ENCODE measurements around the gene MRPS23.
"Not testable (repeated sequence)": the region's sequence is repeated elsewhere in the genome, so short reads cannot be mapped to it uniquely, and the experiment has no call there.

MRPS23 gene

DNA sequence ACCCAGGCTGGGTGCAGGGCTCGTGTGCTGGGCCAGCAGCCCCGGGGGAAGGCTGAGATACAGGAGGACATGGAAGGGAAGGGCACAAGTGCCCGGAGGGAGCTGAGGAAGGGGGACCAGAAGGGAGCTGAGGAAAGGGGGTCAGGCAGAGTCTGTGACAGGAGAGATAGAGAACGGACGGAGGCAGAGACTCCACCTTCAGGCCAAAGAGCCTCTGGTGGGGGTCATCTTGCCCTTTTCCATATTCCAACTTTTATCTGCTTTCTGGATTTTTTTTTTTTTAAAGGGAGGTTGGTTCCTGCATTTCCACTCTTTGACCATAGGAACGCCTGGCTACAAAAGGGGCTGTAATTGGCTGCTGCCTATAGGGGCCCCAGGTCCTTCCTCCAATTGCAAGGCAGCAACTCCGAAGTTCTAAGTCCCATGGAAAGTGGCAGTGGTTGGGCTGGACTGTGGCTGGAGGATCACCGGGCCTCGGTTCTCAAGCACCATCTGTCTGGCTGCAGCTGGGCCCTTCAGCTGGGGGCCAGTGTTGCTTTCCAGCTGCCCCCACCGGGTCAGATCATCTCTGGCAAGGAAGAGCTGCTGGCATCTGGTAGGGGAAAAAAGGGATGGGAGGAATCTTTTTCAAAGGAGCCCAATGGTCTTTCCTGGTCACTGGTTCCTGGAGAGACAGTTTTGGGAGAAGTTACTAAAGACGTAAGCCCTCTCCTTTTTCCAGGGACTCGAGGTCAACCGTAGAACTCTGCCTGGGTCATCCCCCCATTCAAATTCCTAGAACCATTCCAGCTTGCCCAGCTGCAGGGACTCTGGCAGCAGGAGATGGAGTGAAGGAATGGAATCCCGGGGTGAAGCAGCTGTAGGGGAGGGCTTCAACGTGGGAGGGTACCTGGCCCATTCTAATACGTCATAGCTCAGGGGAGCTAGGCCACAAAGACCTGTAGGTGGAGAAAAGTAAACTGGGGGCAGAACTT is 13.1 kb upstream of the MRPS23 start:
- peak; percentile 29 for DNase-seq (ENCODE audit: low spot score)

- DNase-seq (ENCODE audit: low spot score), result peak; percentile 45
Measured at GRCh38 chr17:57861790-57862693, 12.2 kb upstream of the MRPS23 start.

- peak; percentile 59 for DNase-seq (ENCODE audit: low spot score)
Measured at GRCh38 chr17:57861000-57861789, 11.4 kb upstream of the MRPS23 start.

DNA sequence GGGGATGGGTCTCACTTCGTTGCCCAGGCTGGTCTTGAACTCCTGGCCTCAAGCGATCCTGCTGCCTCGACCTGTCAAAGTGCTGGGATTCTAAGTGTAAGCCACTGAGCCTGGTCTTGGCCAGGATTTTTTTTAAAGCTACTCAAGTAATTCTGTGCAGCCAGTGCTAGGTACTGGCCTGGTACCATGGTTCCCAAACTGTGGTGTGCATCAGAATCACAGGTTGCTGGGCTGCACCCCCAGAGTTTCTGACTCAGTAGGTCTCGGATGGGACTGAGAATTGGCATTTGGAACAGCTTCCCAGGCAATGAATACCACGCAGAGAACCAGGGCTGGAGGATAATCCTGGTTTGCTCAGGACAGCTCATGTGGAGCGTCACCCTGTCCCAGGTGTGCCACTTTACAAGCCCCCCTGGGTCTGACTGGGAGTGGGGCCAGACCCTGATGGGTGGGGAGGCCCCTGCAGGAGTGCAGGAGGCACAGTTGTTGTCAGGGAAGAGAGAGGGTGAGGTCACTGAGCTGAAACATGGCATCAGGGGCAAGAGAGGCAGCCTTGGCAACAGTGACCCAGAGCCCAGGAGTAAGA is 10.7 kb upstream of the MRPS23 start:
- peak; percentile 52 for DNase-seq (ENCODE audit: low spot score)

GRCh38 chr17:57859601-57860413 is 10.0 kb upstream of the MRPS23 start:
- DNase-seq (ENCODE audit: low spot score), result no peak

DNA sequence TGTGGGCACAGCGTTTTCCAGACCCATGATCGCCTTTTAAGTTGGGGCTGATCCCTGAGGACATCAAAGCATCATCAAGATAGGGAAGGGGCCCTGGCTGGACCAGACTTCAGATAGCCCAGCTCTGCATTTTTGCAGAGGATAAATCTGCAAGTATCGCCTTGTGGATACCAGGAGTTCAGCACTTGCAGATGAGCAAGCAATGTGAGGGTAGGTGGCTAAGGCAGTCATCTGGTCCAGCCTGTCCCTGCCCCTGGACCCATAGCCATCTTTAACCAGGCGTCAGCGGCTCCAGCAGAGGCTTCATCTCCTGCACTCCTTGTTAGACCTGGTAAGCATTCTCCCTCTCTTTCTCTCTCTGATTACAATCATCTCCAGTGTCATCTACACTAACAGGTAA is 9.0 kb upstream of the MRPS23 start:
- DNase-seq (ENCODE audit: low spot score), result peak; percentile 28

- no peak for DNase-seq (ENCODE audit: low spot score)
Measured at GRCh38 chr17:57856792-57857620, 7.2 kb upstream of the MRPS23 start.

DNA sequence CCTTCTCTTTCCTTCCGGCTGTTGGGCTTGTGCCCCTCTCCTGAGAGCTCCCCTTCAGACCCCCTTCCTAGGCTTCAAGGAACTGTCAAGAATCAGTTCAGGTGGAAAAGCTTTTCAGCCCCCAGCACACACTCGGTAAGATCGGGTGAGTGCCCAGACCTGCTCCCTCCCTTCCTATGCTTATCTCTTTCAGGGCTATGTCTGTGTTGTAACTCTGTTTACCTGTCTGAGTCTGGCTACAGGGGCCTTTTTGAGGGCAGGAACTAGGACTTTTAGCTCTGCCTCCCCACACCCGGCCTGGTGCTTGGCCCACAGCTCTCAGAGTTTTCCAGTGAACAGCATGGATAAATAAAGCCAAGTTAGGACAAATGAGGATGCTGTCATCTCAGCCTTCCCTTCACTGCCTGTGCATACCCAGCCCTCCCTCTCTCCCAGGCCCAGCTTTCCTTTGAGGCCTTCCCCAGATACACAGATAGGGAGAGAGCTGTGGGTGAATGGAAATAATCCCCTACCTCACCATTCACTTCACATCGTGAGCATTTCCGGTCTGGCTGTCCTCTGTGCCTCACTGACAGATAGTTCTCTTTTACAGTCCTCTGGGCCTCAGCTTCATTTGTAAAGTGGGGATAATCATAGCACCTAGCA is 5.7 kb upstream of the MRPS23 start:
- no peak for DNase-seq (ENCODE audit: low spot score)

- DNase-seq (ENCODE audit: low spot score), result no peak
Measured at GRCh38 chr17:57853695-57854094, 3.9 kb upstream of the MRPS23 start.

DNA sequence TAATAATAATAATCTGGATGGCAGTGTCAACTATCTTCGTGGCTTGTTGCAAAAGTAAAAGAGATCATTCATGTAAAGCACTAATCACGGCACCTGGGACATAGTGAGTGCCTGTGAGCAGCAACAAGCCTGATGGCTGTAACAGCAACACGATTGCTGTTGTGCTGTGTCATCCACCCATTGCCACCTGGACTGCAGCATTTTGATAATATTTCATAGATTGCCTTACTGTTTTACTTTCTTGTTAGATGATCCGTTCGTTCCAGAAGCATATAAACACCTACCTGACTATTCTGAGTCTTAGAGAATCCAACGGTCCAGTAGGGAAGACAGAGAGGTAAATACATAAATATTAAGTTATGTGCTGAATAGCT is 3.1 kb upstream of the MRPS23 start:
- DNase-seq (ENCODE audit: low spot score), result no peak

GRCh38 chr17:57852092-57852954 is 2.5 kb upstream of the MRPS23 start:
- no peak for DNase-seq (ENCODE audit: low spot score)

- DNase-seq (ENCODE audit: low spot score), result no peak
Measured at GRCh38 chr17:57849163-57849873, 526 bp downstream of the MRPS23 start.

- DNase-seq (ENCODE audit: low spot score), result not testable (repeated sequence)
Measured at GRCh38 chr17:57846056-57846945, 3.5 kb downstream of the MRPS23 start.

DNA sequence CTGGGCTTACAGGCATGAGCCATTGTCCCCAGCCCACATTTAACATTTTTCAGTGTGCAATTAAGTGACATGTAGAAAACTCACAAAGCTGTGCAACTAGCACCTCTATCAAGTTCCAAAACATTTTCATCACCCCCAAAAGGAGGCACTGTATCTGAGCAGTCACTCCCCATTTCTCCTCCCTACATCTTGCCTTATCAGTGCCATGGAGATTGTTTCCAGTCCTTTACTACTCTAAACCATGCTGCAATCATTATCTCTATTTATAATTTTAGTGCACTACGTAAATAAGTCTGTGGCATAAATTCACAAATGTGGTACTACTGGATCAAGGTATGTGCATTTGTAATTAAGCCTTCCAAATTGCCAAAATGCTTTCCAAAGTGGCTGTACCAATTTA is 7.6 kb downstream of the MRPS23 start:
- DNase-seq (ENCODE audit: low spot score), result no peak

DNA sequence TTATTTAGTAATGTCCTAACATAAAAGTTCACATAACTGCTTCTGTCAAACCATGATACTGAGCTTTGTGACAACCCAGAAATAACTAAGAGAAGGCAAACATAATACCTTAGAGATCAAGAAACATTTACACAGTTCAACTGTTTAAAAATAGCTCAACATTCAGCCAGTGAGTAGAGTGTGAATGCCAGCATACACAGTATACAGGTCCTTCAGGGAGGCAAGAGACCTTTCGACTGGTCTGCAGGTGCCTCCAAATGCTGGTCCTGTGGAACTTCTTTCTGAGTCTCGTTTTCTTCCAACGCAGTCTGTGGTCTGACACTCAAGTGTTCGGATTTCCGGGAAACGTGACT is 10.3 kb downstream of the MRPS23 start:
- DNase-seq (ENCODE audit: low spot score), result no peak

GRCh38 chr17:57838857-57839570 is 10.8 kb downstream of the MRPS23 start:
- DNase-seq (ENCODE audit: low spot score), result no peak

All from D341Med (cell line).